ENCODE measurements around the gene TMTC1. TPM values are rescaled to one million over a fixed set of nuclear protein-coding genes. Genes with fewer than 3 reads are reported as not detected.

Gene TMTC1
- total and polyA plus RNA-seq, 9 of the 15 experiments (the other 6 are each of a cell fraction or from before 2014, with no cell fraction given): under 0.01 to 0.18 (median 0.06) TPM; not detected in 2

DNA sequence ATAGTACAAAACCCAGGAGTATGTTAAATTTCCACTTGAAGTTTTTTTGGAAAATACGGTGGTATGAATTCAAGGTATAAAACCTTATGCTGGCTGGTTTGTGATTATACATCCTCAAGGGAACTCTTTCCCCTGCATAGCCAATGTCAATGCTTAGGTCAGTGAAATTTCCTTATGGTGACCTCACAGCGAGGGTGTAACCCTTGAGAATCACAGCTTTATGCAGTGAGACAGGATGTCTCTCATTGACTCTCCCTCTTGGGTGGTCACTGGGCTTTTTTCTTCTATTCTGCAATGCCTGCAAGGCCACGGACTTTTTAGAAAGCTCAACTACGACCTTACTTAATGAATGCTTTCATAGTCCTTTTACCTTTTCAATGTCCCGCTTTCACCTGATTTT, 64.4 kb downstream of the TMTC1 start:
- intact Hi-C loops (cut with micrococcal nuclease): no loop called here
- DNase-seq (ENCODE audit: extremely low read depth in 1 of 4, low spot score in 3 of 4) (no peak), FAIRE-seq (no peak), ATAC-seq (no peak)
- Histone ChIP-seq H3K36me3 (ENCODE audit: control insufficient read depth, insufficient read depth, low read length) (no peaks in the 10 kb centered on the region), H3K9ac (ENCODE audit: insufficient read depth in 1 of 2, low read depth in 2 of 2, low read length in 2 of 2) (no peak overlapping the region), H3K4me1 (replicated peaks in 1 of 2; ENCODE audit: control insufficient read depth in 2 of 2, insufficient read depth in 2 of 2, low read length in 2 of 2) (no peaks in the 10 kb centered on the region), H3K9me1 (ENCODE audit: control insufficient read depth, insufficient read depth, low read length) (no peaks in the 10 kb centered on the region), H3K9me3 (replicated peaks; ENCODE audit: control insufficient read depth, insufficient read depth, low read depth, low read length) (no peaks in the 10 kb centered on the region), H3K27ac (ENCODE audit: extremely low read depth, low read depth, low read length) (no peak overlapping the region), H3K27me3 (ENCODE audit: control insufficient read depth in 2 of 2, insufficient read depth in 2 of 2, low read length in 2 of 2) (no peaks in the 10 kb centered on the region), H2AFZ (ENCODE audit: low read depth, low read length) (no peak overlapping the region), H3K4me3 (no peak overlapping the region), H3K4me2 (ENCODE audit: insufficient read depth, low read length) (no peak overlapping the region), H4K20me1 (replicated peaks; ENCODE audit: control insufficient read depth, insufficient read depth, low read length) (no peaks in the 10 kb centered on the region), H3K79me2 (ENCODE audit: control insufficient read depth, insufficient read depth, low read length) (no peaks in the 10 kb centered on the region)
- BruUV-seq (replicated peaks): no TSS peak
- CTCF ChIA-PET (ENCODE audit: low intra/inter-chr PET ratio): no interaction called here
- WGBS (ENCODE audit: insufficient coverage, low coverage, missing lambda C conversion rate): 0% methylated on average over 5 of the region's 5 CpGs
- POLR2A ChIA-PET: interaction anchor here (0.7 to 1.7 kb wide), 2 partner anchors 16 to 45 kb away, joined by 3 to 4 read pairs; no protein-coding TSS in a partner anchor
- in situ Hi-C loops (cut with MboI): no loop called here
- no peak for TF ChIP-seq KDM1A (IDR thresholded peaks at IDR 0.05)
- no peak for TF ChIP-seq CBFA2T3 (IDR thresholded peaks at IDR 0.05)
- TF ChIP-seq, protein P1, sequence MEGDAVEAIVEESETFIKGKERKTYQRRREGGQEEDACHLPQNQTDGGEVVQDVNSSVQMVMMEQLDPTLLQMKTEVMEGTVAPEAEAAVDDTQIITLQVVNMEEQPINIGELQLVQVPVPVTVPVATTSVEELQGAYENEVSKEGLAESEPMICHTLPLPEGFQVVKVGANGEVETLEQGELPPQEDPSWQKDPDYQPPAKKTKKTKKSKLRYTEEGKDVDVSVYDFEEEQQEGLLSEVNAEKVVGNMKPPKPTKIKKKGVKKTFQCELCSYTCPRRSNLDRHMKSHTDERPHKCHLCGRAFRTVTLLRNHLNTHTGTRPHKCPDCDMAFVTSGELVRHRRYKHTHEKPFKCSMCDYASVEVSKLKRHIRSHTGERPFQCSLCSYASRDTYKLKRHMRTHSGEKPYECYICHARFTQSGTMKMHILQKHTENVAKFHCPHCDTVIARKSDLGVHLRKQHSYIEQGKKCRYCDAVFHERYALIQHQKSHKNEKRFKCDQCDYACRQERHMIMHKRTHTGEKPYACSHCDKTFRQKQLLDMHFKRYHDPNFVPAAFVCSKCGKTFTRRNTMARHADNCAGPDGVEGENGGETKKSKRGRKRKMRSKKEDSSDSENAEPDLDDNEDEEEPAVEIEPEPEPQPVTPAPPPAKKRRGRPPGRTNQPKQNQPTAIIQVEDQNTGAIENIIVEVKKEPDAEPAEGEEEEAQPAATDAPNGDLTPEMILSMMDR (IDR thresholded peaks at IDR 0.05 in 2 of 3, conservative IDR thresholded peaks at IDR 0.05 in 1 of 3; ENCODE audit: insufficient read depth in 2 of 3, low read depth in 1 of 3, low read length in 3 of 3): no peak
- no peak for TF ChIP-seq ZNF583 (CRISPR knock-in tag; IDR thresholded peaks at IDR 0.05)
- TF ChIP-seq, protein P2, sequence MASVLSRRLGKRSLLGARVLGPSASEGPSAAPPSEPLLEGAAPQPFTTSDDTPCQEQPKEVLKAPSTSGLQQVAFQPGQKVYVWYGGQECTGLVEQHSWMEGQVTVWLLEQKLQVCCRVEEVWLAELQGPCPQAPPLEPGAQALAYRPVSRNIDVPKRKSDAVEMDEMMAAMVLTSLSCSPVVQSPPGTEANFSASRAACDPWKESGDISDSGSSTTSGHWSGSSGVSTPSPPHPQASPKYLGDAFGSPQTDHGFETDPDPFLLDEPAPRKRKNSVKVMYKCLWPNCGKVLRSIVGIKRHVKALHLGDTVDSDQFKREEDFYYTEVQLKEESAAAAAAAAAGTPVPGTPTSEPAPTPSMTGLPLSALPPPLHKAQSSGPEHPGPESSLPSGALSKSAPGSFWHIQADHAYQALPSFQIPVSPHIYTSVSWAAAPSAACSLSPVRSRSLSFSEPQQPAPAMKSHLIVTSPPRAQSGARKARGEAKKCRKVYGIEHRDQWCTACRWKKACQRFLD (CRISPR knock-in tag; IDR thresholded peaks at IDR 0.05): no peak
- no peak for TF ChIP-seq SMARCC2 (IDR thresholded peaks at IDR 0.05; ENCODE audit: low read depth)
- no peak for TF ChIP-seq NR2F6 (CRISPR knock-in tag; IDR thresholded peaks at IDR 0.05)
- TF ChIP-seq ZNF274 (IDR thresholded peaks at IDR 0.05; ENCODE audit: borderline replicate concordance, low read depth, low read length): no peak
- no peak for TF ChIP-seq ETV6 (IDR thresholded peaks at IDR 0.05; ENCODE audit: borderline replicate concordance in 1 of 2, low read depth in 2 of 2, low read length in 1 of 2)
- no peak for TF ChIP-seq ETV6 (CRISPR knock-in tag; IDR thresholded peaks at IDR 0.05; ENCODE audit: borderline replicate concordance)
- TF ChIP-seq FOS (IDR thresholded peaks at IDR 0.05; ENCODE audit: extremely low read depth, insufficient read length): no peak
- TF ChIP-seq NR4A1 (CRISPR knock-in tag; IDR thresholded peaks at IDR 0.05): no peak
- TF ChIP-seq NR4A1 (tag; IDR thresholded peaks at IDR 0.05): no peak
- TF ChIP-seq SOX6 (IDR thresholded peaks at IDR 0.05): no peak
- TF ChIP-seq, protein P3, sequence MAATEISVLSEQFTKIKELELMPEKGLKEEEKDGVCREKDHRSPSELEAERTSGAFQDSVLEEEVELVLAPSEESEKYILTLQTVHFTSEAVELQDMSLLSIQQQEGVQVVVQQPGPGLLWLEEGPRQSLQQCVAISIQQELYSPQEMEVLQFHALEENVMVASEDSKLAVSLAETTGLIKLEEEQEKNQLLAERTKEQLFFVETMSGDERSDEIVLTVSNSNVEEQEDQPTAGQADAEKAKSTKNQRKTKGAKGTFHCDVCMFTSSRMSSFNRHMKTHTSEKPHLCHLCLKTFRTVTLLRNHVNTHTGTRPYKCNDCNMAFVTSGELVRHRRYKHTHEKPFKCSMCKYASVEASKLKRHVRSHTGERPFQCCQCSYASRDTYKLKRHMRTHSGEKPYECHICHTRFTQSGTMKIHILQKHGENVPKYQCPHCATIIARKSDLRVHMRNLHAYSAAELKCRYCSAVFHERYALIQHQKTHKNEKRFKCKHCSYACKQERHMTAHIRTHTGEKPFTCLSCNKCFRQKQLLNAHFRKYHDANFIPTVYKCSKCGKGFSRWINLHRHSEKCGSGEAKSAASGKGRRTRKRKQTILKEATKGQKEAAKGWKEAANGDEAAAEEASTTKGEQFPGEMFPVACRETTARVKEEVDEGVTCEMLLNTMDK (IDR thresholded peaks at IDR 0.05; ENCODE audit: borderline replicate concordance, insufficient read depth, low read depth, low read length, poor library complexity, severe bottlenecking): no peak
- TF ChIP-seq, protein P4, sequence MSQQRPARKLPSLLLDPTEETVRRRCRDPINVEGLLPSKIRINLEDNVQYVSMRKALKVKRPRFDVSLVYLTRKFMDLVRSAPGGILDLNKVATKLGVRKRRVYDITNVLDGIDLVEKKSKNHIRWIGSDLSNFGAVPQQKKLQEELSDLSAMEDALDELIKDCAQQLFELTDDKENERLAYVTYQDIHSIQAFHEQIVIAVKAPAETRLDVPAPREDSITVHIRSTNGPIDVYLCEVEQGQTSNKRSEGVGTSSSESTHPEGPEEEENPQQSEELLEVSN (IDR thresholded peaks at IDR 0.05; ENCODE audit: borderline replicate concordance in 1 of 2, extremely low read depth in 1 of 2, insufficient read depth in 1 of 2, insufficient read length in 1 of 2, low read depth in 1 of 2, low read length in 1 of 2, poor library complexity in 1 of 2, severe bottlenecking in 1 of 2): no peak

All from K562 (cell line).